Inflammatory macrophage (primary cell): ENCODE data around the gene PLA2G3.
"Not testable (repeated sequence)": the region's sequence is repeated elsewhere in the genome, so short reads cannot be mapped to it uniquely, and the experiment has no call there.

Experiments
- DNase-seq, 2 donors: peaks; one replicate each; pipeline ENCODE4 v3.0.0-alpha.2; 2020 to 2022

PLA2G3 gene

DNA sequence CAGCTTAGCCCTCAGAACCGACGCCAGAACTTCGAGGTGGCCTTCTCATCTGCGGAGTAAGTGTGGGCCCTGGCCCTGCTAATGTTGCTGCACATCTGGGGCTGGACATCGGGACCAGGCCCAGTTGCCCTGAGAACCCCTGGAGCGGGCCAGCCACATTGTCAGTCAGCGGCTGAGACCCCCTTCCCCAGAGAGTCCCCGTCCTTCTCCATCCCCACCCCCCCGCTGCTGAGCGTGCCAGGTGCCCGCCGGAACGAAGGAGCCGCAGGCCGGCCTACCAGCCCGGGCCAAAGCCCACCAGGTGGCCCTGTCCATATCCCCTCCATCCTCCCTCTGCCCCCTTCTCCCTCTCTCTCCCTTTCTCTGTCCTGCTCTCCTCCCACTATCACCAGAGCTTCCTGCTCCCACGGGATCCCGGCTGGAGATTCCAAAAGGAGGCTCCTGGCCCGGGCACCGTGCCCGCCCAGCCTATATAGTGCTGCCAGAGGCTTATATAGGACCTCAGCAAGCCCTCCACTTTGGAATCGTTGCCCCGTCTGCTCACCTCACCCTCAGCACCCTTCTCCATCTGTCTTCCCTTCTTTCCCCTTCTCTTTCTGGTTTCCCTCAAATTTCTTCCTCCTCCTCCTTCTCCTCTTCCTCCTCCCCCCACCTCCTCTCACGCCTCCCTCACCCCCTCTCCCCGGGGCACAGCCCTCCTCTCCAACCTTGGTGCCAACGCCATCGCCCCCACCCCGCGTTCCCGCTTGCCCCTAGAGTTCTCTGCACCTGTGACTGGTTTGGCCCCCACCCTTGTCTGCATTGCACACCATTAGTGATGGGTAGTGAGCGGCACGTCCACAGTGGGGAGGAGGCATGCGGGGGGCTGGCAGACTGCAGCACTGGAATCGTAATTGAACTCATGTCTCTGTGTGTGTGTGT lies 40.2 kb downstream of the PLA2G3 start:
- DNase-seq = no peak

DNA sequence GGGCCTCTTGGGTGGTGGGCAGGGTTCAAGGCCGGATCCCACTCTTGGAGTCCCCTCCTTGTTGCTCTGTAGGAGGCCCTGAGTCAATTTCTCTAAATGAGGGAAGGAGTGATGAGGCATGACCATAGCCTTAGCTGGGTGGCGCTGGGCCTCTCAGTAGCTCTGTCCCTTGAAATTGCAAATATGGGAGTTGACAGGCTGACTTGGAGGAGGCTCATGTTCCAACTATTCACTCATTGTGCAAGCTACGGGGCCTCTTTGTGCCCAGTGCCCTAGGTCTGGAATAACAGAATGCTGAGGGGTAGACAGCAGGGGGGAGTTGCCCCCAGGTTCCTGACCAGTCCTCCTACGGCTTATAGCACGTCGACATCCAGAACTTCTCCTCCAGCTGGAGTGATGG lies 40.9 kb downstream of the PLA2G3 start:
- DNase-seq = no peak

DNA sequence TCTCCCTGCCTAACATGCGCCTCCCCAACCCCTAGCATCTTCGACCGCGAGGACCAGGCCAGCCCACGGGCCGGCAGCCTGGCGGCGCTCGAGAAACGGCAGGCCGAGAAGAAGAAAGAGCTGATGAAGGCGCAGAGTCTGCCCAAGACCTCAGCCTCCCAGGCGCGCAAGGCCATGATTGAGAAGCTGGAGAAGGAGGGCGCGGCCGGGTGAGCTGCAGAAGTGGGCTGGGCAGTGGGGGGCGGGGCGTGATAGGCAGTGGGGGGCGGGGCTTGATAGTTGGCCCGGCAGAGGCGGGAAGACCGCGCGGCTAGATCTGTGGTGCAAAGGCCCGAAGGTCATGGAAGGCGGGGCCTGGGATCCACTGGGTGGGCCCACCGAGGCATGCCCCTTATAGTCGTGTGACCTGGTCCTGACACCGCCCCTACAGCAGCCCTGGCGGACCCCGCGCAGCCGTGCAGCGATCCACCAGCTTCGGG lies 41.6 kb downstream of the PLA2G3 start:
- no peak for DNase-seq

DNA sequence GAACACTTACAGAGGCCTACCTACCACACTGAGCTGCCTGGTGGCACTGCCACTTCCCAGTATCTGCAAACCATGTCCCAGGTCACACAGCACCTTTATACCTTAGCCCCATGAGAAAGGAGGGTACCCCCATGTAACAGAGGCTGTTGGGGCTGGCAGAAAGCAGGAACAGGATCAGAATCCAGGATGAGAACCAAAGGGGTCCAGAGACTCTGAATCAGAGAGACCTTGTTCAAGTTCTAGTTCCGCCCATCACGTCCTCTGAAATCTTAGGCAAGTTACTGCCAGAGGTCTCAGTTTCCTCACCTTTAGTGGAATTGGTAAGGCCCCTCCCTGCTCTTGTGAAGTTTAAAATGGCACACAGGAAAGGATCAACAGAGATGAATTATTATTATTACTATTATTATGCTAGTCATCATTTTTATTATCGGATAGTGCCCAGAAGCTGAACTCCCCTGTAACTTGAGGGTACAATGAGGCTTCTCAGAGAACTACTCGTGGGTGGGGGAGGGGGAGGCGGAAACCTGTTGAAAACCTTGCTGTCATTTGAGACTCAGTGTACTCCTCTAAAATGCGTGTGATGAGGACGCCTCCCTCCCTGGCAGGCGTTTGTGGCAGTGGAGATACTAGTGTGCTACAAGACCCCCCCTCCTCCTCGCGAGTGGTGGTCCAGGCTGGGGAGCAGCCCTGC lies 42.2 kb downstream of the PLA2G3 start:
- DNase-seq = no peak

DNA sequence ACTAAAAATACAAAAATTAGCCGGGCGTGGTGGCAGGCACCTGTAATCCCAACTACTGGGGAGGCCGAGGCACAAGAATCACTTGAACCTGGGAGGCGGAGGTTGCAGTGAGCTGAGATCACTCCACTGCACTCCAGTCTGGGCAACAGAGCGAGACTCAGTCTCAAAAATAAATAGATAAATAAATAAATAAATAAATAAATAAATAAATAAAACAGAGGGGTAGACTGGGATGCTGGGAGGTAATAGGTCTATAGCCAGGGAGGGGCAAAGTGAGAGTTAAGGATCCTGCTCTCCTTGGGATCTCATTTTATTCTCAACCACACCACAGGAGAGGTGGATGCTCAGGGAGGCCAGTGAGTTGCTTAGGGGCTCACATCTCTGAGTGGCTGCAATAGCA lies 42.8 kb downstream of the PLA2G3 start:
- DNase-seq = not testable (repeated sequence)

DNA sequence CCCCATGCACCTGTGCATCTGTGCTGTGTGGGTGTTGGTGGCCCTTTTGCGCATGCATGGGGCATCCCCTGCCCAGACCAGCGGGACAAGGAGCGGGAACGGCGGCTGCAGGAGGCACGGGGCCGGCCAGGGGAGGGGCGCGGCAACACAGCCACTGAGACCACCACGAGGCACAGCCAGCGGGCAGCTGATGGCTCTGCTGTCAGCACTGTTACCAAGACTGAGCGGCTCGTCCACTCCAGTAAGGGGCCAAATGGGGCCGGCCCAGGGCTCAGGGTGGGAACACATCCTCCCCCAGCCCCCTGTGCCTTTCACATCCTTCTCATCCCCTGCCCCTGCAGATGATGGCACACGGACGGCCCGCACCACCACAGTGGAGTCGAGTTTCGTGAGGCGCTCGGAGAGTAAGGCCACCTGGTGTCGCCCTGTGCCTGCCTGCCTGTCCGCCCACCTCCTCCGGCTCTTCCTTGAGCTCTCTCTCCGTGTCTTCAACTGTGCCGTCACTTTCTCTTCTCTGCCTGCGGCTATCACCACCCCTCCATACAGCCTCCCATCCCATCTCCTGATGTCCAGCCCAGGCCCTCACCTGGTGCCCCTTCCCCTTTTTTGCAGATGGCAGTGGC lies 43.5 kb downstream of the PLA2G3 start:
- DNase-seq = no peak

DNA sequence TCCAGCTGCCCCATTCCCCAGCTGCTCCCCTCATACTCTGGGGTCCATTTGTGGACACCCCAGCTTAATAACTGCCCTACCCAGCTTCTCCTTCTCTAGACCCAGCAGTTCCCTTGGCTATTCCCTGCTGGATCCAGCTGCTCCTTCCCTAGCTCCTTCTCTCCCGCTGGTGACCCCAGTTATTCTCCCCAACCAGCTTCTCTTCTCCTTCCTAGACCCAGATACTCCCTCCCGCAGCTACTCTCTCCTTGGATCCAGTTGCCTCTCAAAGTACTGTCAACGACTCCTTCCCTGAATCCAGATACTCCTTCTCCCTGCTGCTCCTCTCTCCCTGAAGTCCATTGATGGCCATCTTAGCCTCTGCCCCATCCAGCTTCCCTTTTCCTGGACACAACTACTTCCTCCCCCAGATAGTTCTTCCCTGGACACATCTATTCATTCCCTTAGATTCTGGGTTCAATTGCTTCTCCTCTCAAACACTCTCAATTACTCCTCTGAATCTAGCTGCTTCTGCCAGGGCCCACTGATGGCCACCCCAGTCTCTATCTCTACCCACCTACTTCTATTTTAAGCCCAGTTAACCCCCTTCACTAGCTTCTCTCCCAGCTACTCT lies 44.6 kb downstream of the PLA2G3 start:
- no peak for DNase-seq

DNA sequence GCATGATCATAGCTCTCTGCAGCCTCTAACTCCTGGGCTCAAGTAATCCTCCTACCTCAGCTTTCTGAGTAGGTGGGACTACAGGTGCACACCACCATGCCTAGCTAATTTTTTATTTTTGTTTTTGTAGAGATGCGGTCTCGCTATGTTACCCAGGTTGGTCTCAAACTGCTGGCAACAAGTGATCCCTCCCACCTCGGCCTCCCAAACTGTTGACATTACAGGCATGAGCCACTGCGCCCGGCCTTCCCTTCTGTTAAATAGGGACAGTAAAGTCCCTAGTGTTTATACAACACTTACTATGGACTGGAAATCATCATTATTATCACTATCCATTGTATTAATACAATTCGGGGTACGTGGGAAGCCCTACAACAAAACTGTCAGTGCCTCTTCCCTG lies 45.6 kb downstream of the PLA2G3 start:
- no peak for DNase-seq

DNA sequence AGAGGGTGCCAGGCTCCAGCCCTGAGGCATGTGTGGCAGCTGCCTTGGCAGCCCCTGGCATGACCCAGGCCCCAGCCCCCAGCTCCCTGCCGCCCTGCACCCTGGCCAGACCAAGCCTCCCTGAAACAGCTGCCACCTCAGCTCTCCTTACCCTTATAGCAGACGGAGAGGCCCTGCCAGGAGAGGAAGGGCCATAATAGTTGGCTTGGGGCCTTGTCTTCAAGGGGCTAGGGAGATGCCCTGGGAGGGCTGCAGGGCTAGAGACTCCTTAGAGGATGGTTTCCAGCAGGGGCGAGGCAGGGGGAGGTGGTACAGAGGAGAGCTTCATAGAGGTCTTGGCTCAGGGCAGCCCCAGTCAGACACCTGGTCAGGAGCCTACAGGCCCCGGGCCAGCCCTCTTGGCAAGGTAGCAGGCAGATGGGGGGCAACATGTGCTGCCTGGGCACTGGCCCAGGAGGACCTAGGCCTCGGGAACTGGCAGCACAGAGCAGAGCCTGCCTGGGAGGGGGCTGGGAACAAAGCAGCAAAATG lies 46.2 kb downstream of the PLA2G3 start:
- DNase-seq = no peak

DNA sequence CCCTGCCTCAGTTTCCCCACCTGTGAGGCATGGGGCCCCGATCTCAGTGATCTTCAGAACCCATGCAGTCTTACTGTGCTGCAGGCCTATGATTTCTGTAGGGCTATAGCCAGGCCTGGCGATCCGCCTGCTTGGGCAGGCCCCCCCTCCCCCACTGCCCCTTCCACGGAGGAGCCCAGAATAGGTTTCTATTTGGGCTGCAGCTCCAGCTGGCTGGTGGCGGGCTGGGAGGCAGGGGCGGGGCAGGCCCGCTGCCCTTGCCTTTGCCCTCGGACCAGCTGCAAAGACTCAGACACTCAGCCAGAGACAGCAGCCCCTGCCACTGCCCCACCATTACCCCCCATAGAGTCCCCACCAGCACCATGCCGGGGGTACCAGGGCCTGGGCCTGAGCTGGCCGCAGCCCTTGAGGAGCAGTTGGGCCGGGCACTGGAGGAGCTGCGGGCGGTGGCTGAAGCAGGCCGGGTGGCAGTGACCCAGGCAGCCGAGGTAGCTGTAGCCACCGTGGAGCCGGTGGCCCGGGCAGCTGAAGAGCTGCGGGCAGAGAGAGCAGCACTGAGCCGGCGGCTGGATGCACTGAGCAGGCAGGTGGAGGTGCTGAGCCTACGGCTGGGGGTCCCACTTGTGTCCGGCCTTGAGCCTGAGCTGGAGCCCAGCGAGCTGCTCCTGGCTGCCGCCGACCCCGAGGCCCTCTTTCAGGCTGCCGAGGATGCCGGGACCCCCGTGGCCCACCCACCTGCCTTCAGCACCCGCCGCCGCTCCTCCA lies 47.0 kb downstream of the PLA2G3 start:
- no peak for DNase-seq

DNA sequence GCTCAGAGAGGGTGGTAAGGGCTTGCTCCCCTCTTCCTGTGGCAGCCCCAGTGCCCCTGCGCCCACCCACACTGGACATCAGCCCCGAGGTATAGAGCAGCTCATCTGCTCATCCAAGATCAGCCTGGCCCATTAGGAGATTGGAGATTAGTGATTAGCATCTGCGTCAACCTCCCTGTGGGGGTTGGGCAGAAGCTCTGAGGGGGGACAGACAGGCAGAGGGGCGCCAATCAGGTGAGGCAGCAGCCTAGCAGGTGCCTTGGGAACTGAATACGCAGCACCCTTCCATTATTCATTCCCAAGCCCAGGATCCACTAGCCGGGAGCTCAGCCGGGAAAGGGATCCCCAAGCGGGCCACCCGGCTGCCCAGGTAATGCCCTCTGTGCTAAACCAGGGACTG lies 48.1 kb downstream of the PLA2G3 start:
- no peak for DNase-seq

DNA sequence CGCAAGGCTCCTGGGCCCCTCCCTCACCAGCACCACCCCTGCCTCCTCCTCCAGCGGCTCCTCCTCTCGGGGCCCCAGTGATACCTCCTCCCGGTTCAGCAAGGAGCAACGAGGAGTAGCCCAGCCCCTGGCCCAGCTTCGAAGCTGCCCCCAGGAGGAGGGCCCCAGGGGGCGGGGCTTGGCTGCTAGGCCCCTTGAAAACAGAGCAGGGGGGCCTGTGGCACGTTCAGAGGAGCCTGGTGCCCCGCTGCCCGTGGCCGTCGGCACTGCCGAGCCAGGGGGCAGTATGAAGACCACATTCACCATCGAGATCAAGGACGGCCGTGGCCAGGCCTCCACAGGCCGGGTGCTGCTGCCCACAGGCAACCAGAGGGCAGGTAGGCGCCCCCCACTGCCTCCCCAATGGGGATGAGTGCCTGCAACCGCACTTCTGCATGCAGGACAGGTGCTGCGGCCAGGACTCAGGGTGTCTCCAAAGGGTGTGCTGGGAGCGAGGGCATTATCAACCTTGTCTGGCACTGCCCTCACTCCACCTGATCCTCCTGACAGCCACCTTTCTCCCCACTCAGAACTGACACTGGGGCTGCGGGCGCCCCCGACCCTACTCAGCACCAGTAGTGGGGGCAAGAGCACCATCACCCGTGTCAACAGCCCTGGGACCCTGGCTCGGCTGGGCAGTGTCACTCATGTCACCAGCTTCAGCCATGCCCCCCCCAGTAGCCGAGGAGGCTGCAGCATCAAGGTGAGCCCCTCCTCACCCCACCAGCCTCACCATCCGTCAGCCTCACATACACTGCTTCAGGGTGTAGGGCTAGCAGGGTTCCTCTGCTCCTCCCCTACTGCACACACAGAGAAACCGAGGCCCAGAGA lies 49.0 kb downstream of the PLA2G3 start:
- no peak for DNase-seq

DNA sequence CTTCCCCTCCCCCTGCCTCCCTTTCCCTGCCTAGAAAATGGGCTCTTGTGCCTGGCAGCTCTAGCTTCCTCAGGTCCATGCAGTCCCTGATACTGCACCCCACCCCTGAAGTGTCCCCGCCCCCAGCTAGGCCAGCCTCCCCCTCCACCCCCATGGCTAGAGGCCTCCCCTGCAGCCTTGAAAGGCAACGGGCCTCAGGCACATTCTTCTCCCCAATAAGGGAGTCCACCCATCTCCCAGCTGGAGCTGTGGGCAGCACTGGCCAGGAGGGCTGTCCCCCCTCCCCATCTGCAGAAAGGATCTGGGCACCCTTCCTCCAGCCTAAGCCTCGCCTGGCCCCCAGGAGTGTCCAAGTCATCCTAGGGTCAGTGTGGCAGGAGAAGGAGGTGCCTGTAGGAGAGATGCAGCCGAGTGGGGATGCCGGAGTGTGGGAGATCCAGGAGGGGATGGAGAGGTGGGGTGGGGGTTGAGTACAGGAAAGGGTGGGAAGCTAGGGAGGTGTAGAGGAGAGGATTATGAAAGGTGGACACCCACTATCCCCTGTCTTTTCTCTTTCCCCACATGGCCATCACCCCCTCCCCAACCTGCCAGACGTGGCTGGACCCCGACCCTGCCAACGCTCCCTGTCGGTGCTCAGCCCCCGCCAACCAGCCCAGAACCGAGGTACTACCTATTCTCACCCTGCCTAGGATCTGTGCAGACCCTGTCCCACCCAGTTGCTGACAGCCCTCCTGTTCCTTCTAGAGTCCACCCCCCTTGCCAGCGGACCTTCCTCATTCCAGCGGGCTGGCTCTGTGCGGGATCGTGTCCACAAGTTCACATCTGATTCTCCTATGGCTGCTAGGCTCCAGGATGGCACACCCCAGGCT lies 49.9 kb downstream of the PLA2G3 start:
- no peak for DNase-seq

DNA sequence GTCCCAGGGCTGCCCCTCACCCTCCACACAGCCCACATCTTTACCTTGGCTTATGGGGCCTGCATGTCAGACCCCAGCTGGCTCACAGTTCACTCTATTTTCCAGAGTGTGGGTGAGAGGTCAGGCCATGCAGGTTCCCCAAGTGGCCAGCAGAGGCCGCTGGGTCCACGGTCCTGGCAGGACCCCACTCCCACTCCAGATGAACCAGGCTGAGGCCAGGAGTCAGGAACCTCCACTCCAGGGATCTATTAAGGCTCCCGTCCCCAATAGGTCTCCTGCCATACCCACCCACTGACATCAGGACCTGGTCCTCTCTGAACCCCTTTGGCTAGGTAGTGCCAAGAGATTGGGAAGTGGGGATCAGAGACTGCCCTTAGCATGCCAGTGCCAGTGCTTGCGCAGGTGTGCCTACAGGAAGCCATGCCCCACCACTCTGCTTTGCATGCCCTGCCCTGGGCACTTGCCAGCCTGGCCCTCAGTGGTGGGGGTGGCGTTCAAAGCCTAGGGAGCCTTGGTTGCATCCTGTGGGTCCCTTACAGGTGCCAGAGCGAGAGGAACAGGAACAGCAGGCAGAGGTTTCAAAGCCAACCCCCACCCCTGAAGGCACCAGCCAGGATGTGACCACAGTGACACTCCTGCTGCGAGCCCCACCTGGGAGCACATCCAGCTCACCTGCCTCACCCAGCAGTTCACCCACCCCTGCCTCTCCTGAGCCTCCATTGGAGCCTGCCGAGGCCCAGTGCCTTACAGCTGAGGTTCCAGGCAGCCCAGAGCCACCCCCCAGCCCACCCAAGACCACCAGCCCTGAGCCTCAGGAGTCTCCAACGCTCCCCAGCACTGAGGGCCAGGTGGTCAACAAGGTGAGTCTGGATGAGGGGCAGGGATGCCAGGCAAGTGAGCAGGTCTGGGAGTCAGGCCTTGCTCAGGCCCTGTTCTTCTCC lies 50.9 kb downstream of the PLA2G3 start:
- DNase-seq = peak; percentile 39 to 57

DNA sequence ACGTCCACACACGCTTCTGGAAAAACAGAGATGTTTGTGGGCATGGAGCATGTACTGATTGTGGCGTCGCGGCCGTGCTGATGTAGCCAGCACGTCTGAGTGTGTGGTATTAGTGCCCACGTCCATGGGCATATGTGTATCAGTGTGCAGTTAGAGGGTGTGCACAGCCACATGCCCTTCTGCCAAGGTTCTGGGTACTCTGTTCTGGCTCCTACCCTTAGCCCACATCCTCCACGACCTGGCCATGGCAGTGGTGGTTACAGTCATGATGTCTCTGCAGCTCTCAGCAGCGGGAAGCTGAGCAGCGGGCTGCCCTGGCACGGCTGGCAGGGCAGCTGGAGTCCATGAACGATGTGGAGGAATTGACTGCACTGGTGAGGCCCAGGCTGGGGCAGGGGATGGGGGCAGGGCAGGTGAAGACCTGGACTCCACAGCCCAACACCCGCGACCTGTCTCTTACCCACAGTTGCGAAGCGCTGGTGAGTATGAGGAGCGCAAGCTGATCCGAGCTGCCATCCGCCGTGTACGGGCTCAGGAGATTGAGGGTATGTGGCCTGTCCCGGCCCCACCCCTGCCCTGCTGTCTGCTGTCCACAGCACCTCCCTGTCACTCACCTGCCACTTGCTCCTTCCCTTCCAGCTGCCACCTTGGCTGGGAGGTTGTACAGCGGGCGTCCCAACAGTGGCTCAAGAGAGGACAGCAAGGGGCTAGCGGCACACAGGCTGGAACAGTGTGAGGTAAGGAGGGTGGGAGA lies 51.9 kb downstream of the PLA2G3 start:
- DNase-seq = no peak

DNA sequence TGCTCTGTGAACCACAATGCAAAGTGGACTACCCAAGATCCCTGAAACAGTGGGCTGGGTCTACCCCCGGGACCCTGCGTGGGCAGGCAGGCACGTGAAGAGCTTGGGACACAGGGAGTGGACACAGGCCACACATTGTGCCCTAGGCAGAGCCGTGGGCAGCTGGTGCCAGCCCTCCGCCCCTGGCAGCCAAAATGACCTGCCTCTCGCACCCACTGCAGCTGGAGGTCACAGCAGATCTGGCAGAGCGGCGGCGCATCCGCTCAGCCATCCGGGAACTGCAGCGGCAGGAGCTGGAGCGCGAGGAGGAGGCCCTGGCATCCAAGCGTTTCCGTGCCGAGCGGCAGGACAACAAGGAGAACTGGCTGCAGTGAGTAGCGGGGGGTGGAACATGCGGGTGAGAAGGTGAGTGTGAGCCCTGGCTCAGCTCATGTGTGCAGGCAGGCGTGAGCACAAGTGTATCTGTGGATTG lies 52.5 kb downstream of the PLA2G3 start:
- no peak for DNase-seq

DNA sequence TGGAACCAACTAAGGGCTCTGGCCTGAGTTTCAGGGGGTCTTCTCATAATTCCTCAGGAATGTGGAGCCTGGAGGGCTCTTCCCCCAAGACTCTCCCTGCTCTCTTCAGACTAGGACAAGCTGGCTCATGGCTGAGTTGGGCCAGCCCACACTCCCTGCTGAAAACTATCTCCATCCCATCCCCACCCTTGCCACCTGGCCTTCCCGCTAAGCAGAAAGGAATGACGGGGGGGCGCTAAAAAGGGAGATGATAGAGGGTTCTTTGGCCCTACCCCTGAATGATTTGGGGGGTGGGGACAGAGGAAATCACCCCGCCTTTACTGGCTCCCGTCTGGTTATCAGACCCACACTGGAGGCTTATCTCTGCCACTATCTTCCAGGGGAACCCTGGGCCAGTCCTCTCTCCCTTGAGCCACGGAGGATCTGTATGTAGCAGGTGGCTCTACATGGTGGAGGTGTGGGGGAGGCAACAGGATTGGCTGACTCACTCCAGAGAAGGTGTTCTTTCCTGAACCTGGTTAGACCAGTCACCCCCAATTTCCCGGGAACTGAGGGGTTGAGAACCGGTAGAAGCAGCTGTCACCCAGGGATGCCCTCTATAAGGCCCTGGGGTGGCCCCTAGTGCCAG lies 53.5 kb downstream of the PLA2G3 start:
- DNase-seq = no peak
